GM12872 (cell line): ENCODE measurements around the gene PSMD13.
"Not testable (repeated sequence)": the region's sequence is repeated elsewhere in the genome, so short reads cannot be mapped to it uniquely, and the experiment has no call there.

ENCODE experiments used
- TF ChIP-seq, protein P1 (sequence below): IDR thresholded peaks from 3 replicates; pipeline ENCODE4 v1.5.1; 2011; ENCODE audit warnings: low read depth, mild to moderate bottlenecking, low read length, moderate library complexity; ENCODE audit not compliant: insufficient read depth

Gene PSMD13

DNA sequence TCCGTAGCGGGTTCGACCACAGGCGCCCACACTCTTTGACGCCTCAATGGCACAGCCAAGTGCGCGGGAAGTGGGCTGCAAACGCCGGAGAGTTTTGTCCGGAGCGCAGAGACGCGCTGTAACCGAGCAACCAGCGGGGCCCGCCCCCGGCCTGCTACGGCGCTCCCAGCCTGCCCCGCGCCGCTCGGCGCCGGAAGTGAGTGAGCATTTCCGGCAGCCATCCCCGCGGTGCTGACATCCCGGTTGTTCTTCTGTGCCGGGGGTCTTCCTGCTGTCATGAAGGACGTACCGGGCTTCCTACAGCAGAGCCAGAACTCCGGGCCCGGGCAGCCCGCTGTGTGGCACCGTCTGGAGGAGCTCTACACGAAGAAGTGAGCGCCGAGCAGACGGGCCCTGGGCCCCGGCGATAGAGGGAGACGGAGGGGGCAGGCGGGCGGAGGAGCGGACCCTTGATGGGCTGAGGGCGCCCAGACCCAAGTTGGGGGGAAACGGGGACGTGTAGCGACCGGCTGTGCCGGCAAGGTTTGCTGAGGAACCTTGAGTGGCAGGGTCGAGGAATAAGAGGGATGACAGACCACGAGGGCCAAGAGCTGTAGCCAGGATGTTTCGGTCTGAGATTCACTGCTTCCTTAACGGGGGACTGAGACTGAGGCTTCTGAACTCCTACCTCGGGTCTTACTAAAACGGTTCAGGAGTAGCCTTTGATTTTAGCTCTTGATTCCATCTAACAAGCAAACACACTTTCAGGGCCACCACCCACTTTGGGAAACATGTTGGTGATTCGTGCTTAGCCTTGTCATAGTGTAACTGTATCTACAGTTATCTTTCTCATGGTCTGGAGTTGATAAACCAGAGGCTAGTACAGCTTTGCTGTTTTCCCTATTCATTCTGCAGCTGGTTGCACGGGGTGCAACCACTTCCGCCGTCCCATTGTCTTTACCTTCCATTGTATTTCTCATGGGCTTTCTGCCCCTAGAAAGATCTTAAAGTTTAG lies at the start of gene PSMD13:
Gene PSMD13, plus strand, starts transcription at position 203 of the 994 bp plus-strand sequence. Its CDS starts 74 bp downstream, at position 277.
- TF ChIP-seq, protein P1, sequence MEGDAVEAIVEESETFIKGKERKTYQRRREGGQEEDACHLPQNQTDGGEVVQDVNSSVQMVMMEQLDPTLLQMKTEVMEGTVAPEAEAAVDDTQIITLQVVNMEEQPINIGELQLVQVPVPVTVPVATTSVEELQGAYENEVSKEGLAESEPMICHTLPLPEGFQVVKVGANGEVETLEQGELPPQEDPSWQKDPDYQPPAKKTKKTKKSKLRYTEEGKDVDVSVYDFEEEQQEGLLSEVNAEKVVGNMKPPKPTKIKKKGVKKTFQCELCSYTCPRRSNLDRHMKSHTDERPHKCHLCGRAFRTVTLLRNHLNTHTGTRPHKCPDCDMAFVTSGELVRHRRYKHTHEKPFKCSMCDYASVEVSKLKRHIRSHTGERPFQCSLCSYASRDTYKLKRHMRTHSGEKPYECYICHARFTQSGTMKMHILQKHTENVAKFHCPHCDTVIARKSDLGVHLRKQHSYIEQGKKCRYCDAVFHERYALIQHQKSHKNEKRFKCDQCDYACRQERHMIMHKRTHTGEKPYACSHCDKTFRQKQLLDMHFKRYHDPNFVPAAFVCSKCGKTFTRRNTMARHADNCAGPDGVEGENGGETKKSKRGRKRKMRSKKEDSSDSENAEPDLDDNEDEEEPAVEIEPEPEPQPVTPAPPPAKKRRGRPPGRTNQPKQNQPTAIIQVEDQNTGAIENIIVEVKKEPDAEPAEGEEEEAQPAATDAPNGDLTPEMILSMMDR, result no peak

GRCh38 chr11:189200-189783 lies 47.5 kb upstream of the PSMD13 start:
- TF ChIP-seq, protein P1, result 0 out of 3 replicates have a peak, but pooled peaks have one; percentile 10

DNA sequence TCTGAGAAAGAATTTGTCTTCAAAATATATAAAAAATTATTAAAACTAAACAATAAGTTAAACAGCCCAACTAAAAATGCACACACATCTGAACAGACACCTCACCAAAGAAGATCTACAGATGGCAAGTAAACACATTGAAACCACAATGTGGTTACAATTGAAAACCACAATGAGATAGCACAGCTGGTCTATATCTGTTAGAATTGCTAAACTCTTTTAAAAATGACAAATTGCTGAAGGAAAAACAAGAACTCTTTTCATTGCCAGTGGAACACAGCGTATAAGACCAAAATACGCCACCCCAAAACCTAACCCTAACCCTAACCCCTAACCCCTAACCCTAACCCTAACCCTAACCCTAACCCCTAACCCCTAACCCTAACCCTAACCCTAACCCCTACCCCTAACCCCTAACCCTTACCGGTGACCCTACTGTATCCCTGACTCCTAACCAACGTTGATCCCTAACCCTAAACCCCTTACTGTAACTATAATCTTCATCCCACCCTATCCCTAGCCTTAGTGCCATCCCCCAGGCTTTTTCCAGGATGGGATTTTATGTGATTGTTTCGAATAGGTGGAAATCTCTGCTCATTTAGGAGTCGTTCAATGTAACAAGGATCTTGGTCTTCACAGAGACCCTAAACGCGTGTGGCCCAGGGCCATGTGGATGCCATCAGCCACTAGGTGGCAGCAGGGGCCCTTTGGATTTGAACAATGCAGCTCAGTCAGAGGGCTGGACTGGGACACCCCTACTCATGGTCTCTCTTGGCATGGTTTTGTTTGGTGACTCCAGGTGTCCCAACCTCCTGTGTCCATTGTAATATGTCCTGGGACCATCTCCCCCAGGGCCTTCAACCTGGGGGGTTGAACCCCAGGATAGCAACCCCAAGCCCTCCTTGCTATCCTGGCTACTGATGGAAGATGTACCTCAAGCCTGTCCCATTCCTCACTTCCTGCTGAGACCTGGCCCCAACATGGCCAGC lies 45.0 kb upstream of the PSMD13 start:
- TF ChIP-seq, protein P1, result peak; percentile 28; the same call in 1 of the 3 replicates

DNA sequence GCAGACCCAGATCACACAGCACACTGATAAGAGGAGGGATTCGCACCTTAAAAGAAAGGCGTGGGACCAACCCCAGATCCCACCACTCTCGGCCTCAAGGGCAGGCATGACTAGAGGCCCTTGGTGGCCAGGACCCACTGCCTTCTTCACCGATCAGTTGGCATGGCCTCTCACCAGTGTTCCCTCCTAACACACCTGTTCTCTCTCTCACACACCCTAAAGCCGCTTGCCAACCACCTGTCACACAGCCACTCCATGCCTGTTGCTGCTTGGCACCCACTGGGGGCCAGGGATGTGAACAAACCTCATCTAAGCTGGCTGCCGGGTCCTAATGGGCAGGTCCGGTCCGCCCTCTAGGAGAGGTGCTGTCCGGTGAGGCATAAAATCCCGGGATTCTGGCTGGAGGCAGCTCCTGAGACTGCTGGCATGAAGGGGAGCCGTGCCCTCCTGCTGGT lies 44.1 kb upstream of the PSMD13 start, which contains the start of gene SCGB1C1:
Gene SCGB1C1, plus strand, starts transcription at position 405 of the 455 bp plus-strand sequence. Its CDS starts 22 bp downstream, at position 427.
- TF ChIP-seq, protein P1, result not testable (repeated sequence)

GRCh38 chr11:196786-197731 lies 39.7 kb upstream of the PSMD13 start:
- TF ChIP-seq, protein P1, result no peak

DNA sequence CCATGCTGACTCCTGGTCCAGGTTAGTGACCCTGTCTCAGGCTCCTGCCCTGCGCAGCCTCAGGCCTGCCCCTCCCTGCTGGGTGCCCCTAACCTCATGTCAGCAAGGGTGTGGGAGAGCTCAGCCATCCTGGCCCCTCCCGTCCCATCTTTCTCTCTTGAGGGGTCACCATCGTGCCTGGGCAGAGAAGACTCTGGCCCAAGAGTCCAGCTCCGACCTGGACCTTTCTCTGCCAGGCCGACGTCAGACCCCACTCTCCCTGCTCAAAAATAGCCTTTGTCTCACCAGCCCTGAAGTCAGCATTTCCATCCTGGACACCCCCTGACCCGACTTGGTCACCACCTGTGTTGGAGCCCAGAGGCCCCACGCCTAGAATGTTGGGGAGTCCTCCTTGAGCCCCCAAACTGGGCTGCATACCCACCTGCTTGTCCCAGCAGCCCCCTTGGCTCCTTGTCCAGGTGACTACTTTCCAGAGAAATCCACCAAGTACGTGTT lies 39.0 kb upstream of the PSMD13 start:
- TF ChIP-seq, protein P1, result no peak
